Activated naive CD4-positive, alpha-beta T cell treated with anti-CD3 and anti-CD28 coated beads, Interleukin-2, amount 10 ng/mL, durations not matched to agents 7 days and 5 days (primary cell): ENCODE measurements around the gene TRPM3.

ENCODE experiments used
- CTCF ChIA-PET: fragments of 350-600 bp; sonication (Branson Sonifier 250); formaldehyde crosslinking; loops from one replicate; lab custom pipeline; 2021; ENCODE audit warnings: antibody characterized with exemption; lab: Charles Lee
- DNase-seq: peaks from one replicate; pipeline ENCODE4 v3.0.0-alpha.2; 2020
- H3K27ac Mint-ChIP-seq: one replicate; pipeline ENCODE4 v1.8.0; 2021; ENCODE audit warnings: mild to moderate bottlenecking, moderate library complexity, mixed read lengths
- H3K27me3 Mint-ChIP-seq: one replicate; pipeline ENCODE4 v1.8.0; 2021; ENCODE audit warnings: mild to moderate bottlenecking, mixed read lengths
- H3K36me3 Mint-ChIP-seq: one replicate; pipeline ENCODE4 v1.8.0; 2021; ENCODE audit warnings: mixed read lengths
- H3K4me1 Mint-ChIP-seq: one replicate; pipeline ENCODE4 v1.8.0; 2021; ENCODE audit warnings: mixed read lengths
- H3K4me3 Mint-ChIP-seq: one replicate; pipeline ENCODE4 v1.8.0; 2021; ENCODE audit warnings: mild to moderate bottlenecking, moderate library complexity, mixed read lengths
- H3K9me3 Mint-ChIP-seq: one replicate; pipeline ENCODE4 v1.8.0; 2021; ENCODE audit warnings: mixed read lengths

Gene TRPM3

DNA sequence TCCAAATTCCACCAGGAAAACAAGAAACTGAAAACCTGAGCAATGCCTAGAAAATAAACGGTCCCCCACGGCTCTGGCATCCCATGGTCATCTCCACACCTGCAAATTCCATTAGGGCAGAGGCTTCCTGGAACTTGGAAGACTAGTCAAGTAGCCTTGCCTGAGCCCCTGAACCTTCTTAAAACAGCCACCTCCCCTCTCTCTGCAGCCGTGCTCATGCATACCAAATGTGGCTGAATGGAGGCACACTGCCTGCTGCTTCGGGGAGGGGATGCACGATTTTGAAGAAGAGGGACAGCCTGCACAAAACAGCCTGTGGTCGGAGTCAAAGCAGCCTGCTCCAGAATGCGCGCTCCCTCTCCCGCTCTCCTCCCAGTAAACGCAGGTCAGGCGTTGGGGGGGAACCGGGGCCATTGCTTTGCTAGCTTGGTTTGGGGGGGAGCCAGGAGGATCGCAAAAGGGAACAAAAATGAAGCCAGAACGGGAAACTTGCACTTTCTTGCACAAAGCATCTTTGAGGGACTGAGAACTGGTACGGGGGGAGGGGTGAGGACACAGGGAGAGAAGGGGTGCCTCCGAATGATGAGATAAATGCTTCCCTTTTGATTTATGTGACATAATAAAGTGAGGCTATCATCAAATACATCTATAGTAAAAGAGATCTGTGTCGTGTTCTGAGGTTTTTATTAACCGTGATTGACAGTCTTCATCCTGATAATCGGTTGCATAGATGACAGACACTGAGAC is at the start of gene TRPM3:
TSS of gene TRPM3 (minus strand) at position 347 of the 747 bp plus-strand sequence. CDS start at position 80, 267 bp downstream.
- Mint-ChIP-seq H3K27ac (no peak within 1 kb of the TSS), H3K36me3 (no peaks in the 10 kb centered on the region), H3K27me3 (peaks cover 10% of the 10 kb centered on the region), H3K4me3 (no peak within 1 kb of the TSS), H3K4me1 (no peaks in the 10 kb centered on the region), H3K9me3 (no peaks in the 10 kb centered on the region)
- DNase-seq, result no peak
- CTCF ChIA-PET, result no interaction called here

DNA sequence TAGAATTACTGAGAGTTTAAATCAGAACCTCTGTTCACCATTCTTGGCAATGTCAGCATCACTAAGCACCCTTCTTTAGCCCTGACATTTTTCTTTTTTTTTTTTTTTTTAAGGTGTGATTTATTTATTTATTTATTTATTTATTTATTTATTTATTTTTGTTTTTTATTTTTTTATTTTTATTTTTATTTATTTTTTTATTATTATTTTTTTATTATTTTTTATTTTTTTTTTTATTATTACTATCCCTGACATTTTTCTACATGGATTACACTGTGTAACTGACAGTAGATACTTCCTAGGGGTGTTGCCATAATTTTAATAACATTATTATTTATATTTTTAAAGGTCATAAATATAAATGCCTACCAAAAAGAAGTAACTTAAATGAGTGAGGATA is 47.0 kb upstream of the TRPM3 start:
- Mint-ChIP-seq H3K9me3 (peaks cover 3% of the 10 kb centered on the region), H3K36me3 (no peaks in the 10 kb centered on the region), H3K27me3 (no peaks in the 10 kb centered on the region), H3K4me3 (no peak overlapping the region), H3K4me1 (no peaks in the 10 kb centered on the region), H3K27ac (no peak overlapping the region)
- CTCF ChIA-PET, result no interaction called here
- no peak for DNase-seq

DNA sequence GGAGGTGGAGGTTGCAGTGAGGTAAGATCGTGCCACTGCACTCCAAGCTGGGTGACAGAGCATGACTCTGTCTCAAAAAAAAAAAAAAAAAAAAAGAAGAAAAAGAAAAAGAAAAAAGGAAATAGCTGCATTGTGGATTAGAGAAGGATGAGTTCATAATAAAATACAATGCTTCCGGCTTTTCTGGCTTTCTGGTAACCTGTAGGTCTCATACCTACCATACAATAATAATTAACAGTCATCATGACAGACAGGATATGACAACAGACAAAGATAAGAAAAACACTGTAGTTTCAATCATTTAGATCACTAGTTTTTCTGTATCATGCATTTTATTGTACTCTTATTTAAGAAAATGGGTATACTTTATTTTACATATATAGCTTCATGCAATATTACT is 40.7 kb upstream of the TRPM3 start:
- no peaks in the 10 kb centered on the region for H3K27me3 Mint-ChIP-seq
- no peak overlapping the region for H3K27ac Mint-ChIP-seq
- H3K36me3 Mint-ChIP-seq, result no peaks in the 10 kb centered on the region
- H3K4me3 Mint-ChIP-seq, result no peak overlapping the region
- no peaks in the 10 kb centered on the region for H3K4me1 Mint-ChIP-seq
- CTCF ChIA-PET, result no interaction called here
- H3K9me3 Mint-ChIP-seq, result no peaks in the 10 kb centered on the region
- no peak for DNase-seq

DNA sequence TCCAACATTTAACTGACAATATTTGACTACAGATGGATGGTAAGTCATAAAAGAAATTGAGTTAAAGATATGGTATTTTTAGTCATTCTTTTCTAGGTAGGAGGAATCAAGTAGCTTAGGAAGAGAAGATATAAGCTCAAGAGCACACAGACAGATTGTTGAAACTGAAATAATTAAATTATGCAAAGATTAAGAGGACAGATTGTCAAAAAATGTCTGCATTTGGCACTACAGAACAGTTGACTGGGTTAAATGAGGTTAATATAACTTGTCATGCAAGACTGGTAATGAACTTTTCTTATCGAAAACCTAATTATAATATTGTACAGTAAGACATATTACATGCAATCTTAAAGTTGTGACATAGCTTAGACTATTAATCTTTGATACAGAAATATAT is 36.3 kb upstream of the TRPM3 start:
- no peak overlapping the region for H3K27ac Mint-ChIP-seq
- no peak overlapping the region for H3K4me3 Mint-ChIP-seq
- no peak for DNase-seq
- no peaks in the 10 kb centered on the region for H3K4me1 Mint-ChIP-seq
- no peaks in the 10 kb centered on the region for H3K9me3 Mint-ChIP-seq
- no peaks in the 10 kb centered on the region for H3K27me3 Mint-ChIP-seq
- no peaks in the 10 kb centered on the region for H3K36me3 Mint-ChIP-seq
- CTCF ChIA-PET, result no interaction called here

DNA sequence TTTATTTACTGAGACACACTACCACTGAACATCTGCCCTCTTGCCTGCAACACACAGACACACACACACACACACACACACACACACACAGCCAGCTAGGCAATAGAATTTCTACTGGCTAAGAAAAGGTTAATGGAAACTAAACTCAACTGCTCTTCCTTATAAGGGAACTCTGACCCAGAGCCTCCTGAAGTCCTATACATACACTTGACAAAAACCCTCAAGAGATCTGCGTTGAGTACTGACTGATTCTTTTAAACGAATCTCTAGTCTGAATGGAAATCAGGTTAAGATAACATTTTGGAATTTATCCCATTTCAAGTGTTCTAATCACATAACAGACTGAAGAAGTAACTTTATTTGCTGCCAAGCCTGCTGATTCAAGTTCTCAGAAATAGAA is 25.9 kb upstream of the TRPM3 start:
- no peak for DNase-seq
- Mint-ChIP-seq H3K27me3 (no peaks in the 10 kb centered on the region), H3K27ac (no peak overlapping the region), H3K36me3 (no peaks in the 10 kb centered on the region), H3K9me3 (no peaks in the 10 kb centered on the region), H3K4me3 (no peak overlapping the region), H3K4me1 (no peaks in the 10 kb centered on the region)
- CTCF ChIA-PET, result no interaction called here

DNA sequence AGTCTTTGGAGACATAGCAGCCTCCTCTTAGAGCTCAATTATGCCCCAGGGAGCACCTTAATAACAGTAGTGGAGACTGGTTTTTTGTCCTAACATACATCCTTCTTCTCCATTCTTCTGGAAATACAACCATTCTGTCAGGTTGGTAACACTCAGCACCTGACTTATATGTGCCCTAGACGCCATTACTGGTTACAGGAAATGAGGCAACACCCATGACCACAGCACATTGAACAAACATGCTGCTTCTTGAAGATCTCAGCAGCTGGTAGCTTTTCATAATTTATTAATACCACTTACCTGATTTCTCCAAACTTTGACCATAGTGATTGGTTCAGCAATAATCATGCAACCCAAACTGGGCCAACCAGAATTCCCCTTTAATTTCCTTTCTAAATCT is 25.1 kb upstream of the TRPM3 start:
- no peak for DNase-seq
- no peaks in the 10 kb centered on the region for H3K36me3 Mint-ChIP-seq
- CTCF ChIA-PET, result no interaction called here

DNA sequence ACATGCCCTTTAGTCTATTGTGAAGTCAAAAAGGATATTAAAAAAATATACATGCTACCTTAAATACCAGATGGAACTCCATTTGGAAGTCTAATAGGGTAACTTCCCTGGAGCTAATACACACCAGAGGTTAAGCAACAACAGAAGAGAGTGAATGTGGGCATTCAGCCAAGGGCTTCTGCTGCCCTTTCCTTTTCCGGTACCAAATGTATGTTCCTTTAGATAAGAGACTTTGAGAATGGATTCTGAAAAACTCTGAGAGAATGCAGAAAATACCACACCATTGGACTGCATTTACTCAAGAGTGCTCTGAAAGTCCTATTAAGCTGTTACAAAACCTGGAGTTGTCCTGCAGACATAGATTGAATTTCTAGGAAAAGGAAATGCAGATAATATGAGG is 23.8 kb upstream of the TRPM3 start:
- no peak overlapping the region for H3K27ac Mint-ChIP-seq
- H3K36me3 Mint-ChIP-seq, result no peaks in the 10 kb centered on the region
- DNase-seq, result no peak
- H3K4me1 Mint-ChIP-seq, result no peaks in the 10 kb centered on the region
- H3K9me3 Mint-ChIP-seq, result no peaks in the 10 kb centered on the region
- H3K4me3 Mint-ChIP-seq, result no peak overlapping the region
- CTCF ChIA-PET, result no interaction called here
- H3K27me3 Mint-ChIP-seq, result no peaks in the 10 kb centered on the region

More for the DNA sequence above, 25.1 kb upstream of the TRPM3 start:
- H3K4me1 Mint-ChIP-seq, result no peaks in the 10 kb centered on the region
- H3K27ac Mint-ChIP-seq, result no peak overlapping the region
- no peak overlapping the region for H3K4me3 Mint-ChIP-seq
- no peaks in the 10 kb centered on the region for H3K27me3 Mint-ChIP-seq
- no peaks in the 10 kb centered on the region for H3K9me3 Mint-ChIP-seq

DNA sequence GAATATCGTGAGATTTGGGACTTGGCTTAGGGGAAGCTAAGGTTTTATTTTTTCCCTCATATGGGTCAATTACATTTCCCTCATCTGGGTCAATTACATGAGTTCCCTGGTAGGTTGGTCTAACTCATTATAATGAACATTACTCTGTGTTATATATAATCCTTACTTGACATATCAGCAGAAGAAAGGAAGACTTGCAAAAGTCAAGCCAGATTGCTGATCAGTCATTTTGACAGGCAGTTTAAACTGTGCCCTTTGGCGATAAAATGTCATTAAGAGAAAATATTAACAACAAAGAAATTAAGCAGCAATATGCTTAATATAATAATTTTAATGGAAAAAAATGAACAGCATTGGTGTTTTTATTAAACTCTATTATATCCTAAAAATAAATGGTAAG is 23.1 kb upstream of the TRPM3 start:
- Mint-ChIP-seq H3K27me3 (no peaks in the 10 kb centered on the region), H3K36me3 (no peaks in the 10 kb centered on the region), H3K4me1 (no peaks in the 10 kb centered on the region), H3K27ac (no peak overlapping the region), H3K9me3 (no peaks in the 10 kb centered on the region), H3K4me3 (no peak overlapping the region)
- no peak for DNase-seq
- CTCF ChIA-PET, result no interaction called here

DNA sequence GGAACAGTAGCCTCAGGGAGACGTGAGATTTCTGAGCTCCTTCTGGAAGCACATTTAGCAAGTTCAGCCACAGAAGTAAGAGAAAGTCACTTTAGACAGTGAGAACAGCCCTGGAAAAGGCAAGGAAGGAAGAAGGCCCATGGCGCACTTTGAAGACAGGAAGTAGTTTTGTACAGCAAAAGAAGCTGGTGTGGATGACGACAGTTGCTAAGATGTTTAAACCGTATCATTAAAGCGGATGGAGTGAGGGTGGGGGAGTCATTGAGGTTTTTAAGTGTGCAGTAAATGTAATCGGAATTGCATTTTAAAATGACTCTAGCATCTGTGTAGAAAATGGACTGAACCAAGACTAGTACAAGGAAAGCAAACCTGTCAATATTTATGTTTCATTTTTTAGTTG is 15.3 kb upstream of the TRPM3 start:
- H3K36me3 Mint-ChIP-seq, result no peaks in the 10 kb centered on the region
- H3K9me3 Mint-ChIP-seq, result no peaks in the 10 kb centered on the region
- no peak overlapping the region for H3K27ac Mint-ChIP-seq
- no peak for DNase-seq
- H3K27me3 Mint-ChIP-seq, result no peaks in the 10 kb centered on the region
- H3K4me1 Mint-ChIP-seq, result no peaks in the 10 kb centered on the region
- no peak overlapping the region for H3K4me3 Mint-ChIP-seq
- CTCF ChIA-PET, result no interaction called here

DNA sequence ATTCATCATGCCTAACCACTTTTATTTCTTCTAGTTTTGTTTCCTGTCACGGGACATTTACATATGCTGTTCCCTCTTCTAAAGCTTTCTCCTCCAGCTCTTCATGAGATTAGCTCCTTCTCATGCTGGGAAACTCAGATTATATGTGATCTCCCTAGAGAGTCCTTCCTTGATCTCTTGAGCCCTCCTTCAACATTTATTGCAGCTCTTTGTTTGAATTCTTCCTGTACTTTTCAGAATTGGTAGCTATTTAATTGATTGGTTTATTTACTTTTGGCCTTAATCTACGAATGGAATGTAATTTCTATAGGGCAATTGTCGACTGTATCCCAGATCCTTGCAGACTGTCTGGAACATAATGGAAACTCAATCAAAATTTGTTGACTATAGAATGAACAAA is 9.7 kb upstream of the TRPM3 start:
- Mint-ChIP-seq H3K36me3 (no peaks in the 10 kb centered on the region), H3K4me3 (no peak overlapping the region), H3K27me3 (no peaks in the 10 kb centered on the region), H3K27ac (no peak overlapping the region), H3K9me3 (no peaks in the 10 kb centered on the region), H3K4me1 (no peaks in the 10 kb centered on the region)
- DNase-seq, result no peak
- CTCF ChIA-PET, result no interaction called here

DNA sequence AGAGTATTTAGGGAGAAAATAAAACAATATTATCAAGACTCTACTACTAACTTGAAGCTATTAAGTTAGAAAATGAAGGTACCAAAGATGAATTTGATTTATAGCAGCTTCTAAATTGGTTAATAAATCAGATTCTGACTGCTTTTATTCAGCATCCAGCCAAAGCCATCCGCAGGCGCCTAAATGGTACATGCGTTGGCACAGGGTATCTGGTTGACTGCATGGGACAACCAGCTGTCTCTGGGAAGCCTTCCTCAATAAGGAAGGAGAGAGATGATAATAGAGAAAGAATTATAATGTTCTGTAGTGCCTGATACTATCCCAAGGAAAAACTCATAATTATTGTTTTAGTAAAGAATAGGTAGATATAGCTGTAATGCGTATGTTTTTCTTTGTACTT is 9.1 kb upstream of the TRPM3 start:
- Mint-ChIP-seq H3K36me3 (no peaks in the 10 kb centered on the region), H3K4me1 (no peaks in the 10 kb centered on the region), H3K27ac (no peak overlapping the region), H3K9me3 (no peaks in the 10 kb centered on the region), H3K27me3 (no peaks in the 10 kb centered on the region), H3K4me3 (no peak overlapping the region)
- CTCF ChIA-PET, result no interaction called here
- DNase-seq, result no peak

DNA sequence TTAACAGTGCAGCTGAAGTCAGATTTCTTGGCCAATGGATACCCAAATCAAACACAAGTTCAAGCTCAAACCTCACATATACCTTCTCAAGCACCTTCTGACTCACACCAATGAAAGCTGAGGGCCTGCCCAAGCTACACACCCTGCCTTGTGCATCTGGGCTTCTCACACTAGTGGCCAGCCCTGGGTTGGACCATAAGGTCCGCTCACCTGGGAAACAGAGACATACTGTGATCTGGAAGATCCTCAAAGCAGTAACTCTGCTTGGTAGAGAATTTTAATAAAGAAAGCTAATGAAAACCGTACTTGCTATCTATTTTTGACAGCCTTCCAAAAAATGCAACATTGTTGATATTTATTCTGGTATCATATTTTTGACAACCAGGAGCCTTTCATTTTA is 7.4 kb upstream of the TRPM3 start:
- Mint-ChIP-seq H3K27ac (no peak overlapping the region), H3K4me3 (no peak overlapping the region), H3K27me3 (no peaks in the 10 kb centered on the region), H3K4me1 (no peaks in the 10 kb centered on the region), H3K36me3 (no peaks in the 10 kb centered on the region), H3K9me3 (no peaks in the 10 kb centered on the region)
- DNase-seq, result no peak
- CTCF ChIA-PET, result no interaction called here

DNA sequence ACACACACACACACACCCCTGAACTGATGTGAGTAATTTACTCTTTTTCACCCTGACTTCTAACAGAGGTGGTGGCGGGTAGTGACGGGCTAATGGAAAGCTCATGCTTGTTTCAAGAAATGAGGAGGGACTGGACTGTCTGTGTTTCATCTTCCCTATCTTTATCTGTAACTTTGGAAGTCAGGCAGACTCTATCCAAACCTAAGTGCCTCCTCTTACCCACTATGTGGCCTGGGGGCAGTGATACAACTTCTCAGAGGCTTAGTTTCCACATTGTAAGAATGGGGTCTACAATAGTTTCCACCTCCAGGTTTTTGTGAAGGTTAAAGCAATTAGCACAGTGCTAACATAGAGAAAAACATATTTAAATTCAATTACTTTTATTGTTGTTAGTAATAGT is 5.9 kb upstream of the TRPM3 start:
- Mint-ChIP-seq H3K4me1 (no peaks in the 10 kb centered on the region), H3K27ac (no peak overlapping the region), H3K9me3 (no peaks in the 10 kb centered on the region), H3K36me3 (no peaks in the 10 kb centered on the region), H3K4me3 (no peak overlapping the region), H3K27me3 (peaks cover under 1% of the 10 kb centered on the region)
- CTCF ChIA-PET, result no interaction called here
- no peak for DNase-seq

DNA sequence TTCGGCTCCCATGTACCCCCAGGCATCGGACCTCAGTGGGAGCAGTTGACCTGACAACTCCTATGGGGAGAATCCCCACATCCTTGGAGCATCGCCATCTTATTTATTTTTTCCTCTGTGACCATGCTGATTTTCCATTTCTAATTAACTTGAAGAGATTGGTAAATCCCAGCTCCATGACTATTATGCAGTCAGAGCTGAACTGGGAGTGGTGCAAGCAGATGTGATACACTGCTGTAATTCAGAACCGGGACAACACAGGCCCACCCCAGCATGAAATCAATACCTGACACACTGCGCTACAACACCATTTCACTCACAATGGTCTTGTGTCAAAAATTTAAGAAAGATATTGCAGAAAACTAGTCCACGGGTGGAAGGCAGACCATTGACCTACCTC is 1.0 kb upstream of the TRPM3 start:
- DNase-seq, result no peak
- CTCF ChIA-PET, result no interaction called here
- H3K4me3 Mint-ChIP-seq, result no peak overlapping the region
- no peaks in the 10 kb centered on the region for H3K9me3 Mint-ChIP-seq
- H3K27ac Mint-ChIP-seq, result no peak overlapping the region
- H3K4me1 Mint-ChIP-seq, result no peaks in the 10 kb centered on the region
- no peaks in the 10 kb centered on the region for H3K36me3 Mint-ChIP-seq
- peaks cover 10% of the 10 kb centered on the region for H3K27me3 Mint-ChIP-seq

DNA sequence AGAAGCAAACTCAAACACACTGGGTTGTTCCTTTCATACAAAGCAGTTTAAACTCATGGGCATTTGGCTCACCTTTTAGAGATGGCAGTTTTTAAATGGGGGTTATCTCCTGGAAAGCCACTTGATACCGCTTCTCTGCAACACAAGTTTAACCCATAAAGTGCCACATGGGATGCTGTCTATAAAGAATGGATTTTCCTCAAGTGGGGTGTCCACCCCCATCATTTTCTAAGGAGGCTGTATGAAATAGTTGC is 528 bp upstream of the TRPM3 start:
- DNase-seq, result no peak
- Mint-ChIP-seq H3K36me3 (no peaks in the 10 kb centered on the region), H3K27ac (no peak overlapping the region), H3K4me3 (no peak overlapping the region), H3K9me3 (no peaks in the 10 kb centered on the region), H3K4me1 (no peaks in the 10 kb centered on the region), H3K27me3 (peaks cover 10% of the 10 kb centered on the region)
- CTCF ChIA-PET, result no interaction called here
